Measurements from ENCODE around the gene NAMPT. TPM values are rescaled to one million over a fixed set of nuclear protein-coding genes. Genes with fewer than 3 reads are reported as not detected.

NAMPT gene
- total RNA-seq, 1 experiment from 2014 or later, result 79.1 TPM

DNA sequence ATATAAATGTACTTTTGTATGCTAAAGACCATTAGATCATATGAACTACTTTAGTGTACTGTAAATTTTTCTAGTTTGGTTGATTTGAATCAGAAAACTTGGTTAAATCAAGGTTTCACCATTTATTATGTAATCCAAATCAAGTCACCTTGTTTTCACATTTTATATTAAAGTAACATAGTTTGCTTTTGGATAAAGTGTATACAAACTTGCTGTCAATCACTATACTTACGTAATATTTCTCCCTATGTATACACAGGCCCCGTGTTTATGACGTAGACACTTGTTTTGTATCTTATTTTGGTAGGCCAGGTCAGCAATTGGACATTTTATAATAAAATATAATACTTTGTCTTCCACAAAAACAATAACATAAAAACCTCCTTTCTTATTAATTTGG lies 32.2 kb downstream of the NAMPT start:
- POLR2A ChIA-PET, result no interaction called here
- TF ChIP-seq, protein P1, sequence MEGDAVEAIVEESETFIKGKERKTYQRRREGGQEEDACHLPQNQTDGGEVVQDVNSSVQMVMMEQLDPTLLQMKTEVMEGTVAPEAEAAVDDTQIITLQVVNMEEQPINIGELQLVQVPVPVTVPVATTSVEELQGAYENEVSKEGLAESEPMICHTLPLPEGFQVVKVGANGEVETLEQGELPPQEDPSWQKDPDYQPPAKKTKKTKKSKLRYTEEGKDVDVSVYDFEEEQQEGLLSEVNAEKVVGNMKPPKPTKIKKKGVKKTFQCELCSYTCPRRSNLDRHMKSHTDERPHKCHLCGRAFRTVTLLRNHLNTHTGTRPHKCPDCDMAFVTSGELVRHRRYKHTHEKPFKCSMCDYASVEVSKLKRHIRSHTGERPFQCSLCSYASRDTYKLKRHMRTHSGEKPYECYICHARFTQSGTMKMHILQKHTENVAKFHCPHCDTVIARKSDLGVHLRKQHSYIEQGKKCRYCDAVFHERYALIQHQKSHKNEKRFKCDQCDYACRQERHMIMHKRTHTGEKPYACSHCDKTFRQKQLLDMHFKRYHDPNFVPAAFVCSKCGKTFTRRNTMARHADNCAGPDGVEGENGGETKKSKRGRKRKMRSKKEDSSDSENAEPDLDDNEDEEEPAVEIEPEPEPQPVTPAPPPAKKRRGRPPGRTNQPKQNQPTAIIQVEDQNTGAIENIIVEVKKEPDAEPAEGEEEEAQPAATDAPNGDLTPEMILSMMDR (IDR thresholded peaks at IDR 0.05; ENCODE audit: insufficient read depth in 1 of 2, low read depth in 1 of 2, low read length in 1 of 2, severe bottlenecking in 1 of 2, unreplicated experiment in 1 of 2), result no peak
- DNase-seq, result no peak
- no peaks in the 10 kb centered on the region for H3K4me1 Mint-ChIP-seq (ENCODE audit: low read depth, unreplicated experiment)
- H3K9me3 Mint-ChIP-seq (ENCODE audit: unreplicated experiment), result peaks cover 9% of the 10 kb centered on the region
- peaks cover 44% of the 10 kb centered on the region for H3K36me3 Mint-ChIP-seq (ENCODE audit: insufficient read depth, unreplicated experiment)
- no peak overlapping the region for H3K4me3 ChIP-seq (ENCODE audit: low read depth, low read length)
- intact Hi-C loops (cut with micrococcal nuclease; ENCODE audit: unreplicated experiment), result no loop called here
- no peaks in the 10 kb centered on the region for H3K4me1 ChIP-seq
- no peaks in the 10 kb centered on the region for H3K27me3 ChIP-seq (replicated peaks; ENCODE audit: control insufficient read depth, insufficient read depth, low read length)
- no peaks in the 10 kb centered on the region for H3K9me3 ChIP-seq
- no peaks in the 10 kb centered on the region for H3K27me3 Mint-ChIP-seq (ENCODE audit: insufficient read depth, unreplicated experiment)
- no TSS peak for BruUV-seq (replicated peaks)
- H3K36me3 ChIP-seq (ENCODE audit: control insufficient read depth, insufficient read depth, low read length), result no peaks in the 10 kb centered on the region; the same call in 1 of the 2 replicates
- CTCF ChIA-PET, result no interaction called here
- H3K27ac Mint-ChIP-seq (ENCODE audit: unreplicated experiment), result no peak overlapping the region
- no peak overlapping the region for H3K4me3 Mint-ChIP-seq (ENCODE audit: unreplicated experiment)

DNA sequence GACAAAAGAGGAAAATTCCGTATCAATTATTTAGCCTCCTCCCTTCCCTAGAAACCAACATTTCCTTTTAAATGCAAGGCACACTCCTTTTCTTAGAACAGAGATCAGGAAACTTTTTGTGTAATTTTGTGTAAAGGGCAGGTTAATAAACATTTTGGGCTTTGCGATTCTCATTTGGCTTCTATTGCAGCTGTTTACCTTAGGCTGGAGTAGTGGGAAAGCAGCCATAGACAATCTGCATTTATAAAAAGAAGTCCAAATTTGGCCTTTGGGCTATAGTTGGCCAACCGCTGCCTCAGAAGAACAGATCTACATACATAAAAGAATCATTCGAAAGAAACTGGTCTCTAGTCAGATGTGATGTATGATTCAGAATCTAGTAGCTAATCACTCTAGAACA lies 35.3 kb downstream of the NAMPT start:
- Mint-ChIP-seq H3K36me3 (ENCODE audit: insufficient read depth, unreplicated experiment) (peaks cover 37% of the 10 kb centered on the region), H3K4me3 (ENCODE audit: unreplicated experiment) (no peak overlapping the region)
- CTCF ChIA-PET, result no interaction called here

DNA sequence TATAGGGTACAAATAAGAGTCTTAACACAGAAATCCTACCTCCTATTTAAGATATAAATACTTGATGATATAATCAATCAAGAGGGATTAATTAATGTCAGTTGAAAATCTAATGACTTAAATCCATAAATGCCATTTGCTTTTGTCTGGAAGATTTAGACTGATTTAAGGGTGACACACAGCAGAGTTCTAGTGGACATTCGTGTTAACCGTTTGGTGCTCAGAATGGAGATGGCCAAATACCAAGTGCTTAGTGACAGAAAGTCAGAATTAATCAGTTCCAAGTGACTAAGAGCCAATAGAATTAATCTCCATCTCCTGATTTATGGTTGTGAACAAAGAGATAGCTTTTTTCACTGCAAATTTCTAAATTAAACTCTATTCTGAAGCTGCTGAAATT lies 36.2 kb downstream of the NAMPT start:
- no TSS peak for BruUV-seq (replicated peaks)
- Mint-ChIP-seq H3K4me1 (ENCODE audit: low read depth, unreplicated experiment) (no peaks in the 10 kb centered on the region), H3K27me3 (ENCODE audit: insufficient read depth, unreplicated experiment) (no peaks in the 10 kb centered on the region), H3K4me3 (ENCODE audit: unreplicated experiment) (no peak overlapping the region), H3K27ac (ENCODE audit: unreplicated experiment) (no peak overlapping the region), H3K9me3 (ENCODE audit: unreplicated experiment) (peaks cover 29% of the 10 kb centered on the region), H3K36me3 (ENCODE audit: insufficient read depth, unreplicated experiment) (peaks cover 34% of the 10 kb centered on the region)
- intact Hi-C loops (cut with micrococcal nuclease; ENCODE audit: unreplicated experiment), result loop anchor here (10.0 kb wide), 1 partner anchor 54 kb away; no protein-coding TSS in a partner anchor
- no peaks in the 10 kb centered on the region for H3K4me1 ChIP-seq
- no peaks in the 10 kb centered on the region for H3K27me3 ChIP-seq (replicated peaks; ENCODE audit: control insufficient read depth, insufficient read depth, low read length)
- H3K9me3 ChIP-seq, result no peaks in the 10 kb centered on the region
- H3K36me3 ChIP-seq (ENCODE audit: control insufficient read depth, insufficient read depth, low read length), result no peaks in the 10 kb centered on the region; the same call in 1 of the 2 replicates
- POLR2A ChIA-PET, result no interaction called here
- no peak for DNase-seq
- TF ChIP-seq, protein P1 (IDR thresholded peaks at IDR 0.05; ENCODE audit: insufficient read depth in 1 of 2, low read depth in 1 of 2, low read length in 1 of 2, severe bottlenecking in 1 of 2, unreplicated experiment in 1 of 2), result no peak
- CTCF ChIA-PET, result no interaction called here
- no peak overlapping the region for H3K4me3 ChIP-seq (ENCODE audit: low read depth, low read length)

More for the DNA sequence above, 35.3 kb downstream of the NAMPT start:
- no peaks in the 10 kb centered on the region for H3K27me3 ChIP-seq (replicated peaks; ENCODE audit: control insufficient read depth, insufficient read depth, low read length)
- Mint-ChIP-seq H3K4me1 (ENCODE audit: low read depth, unreplicated experiment) (no peaks in the 10 kb centered on the region), H3K27me3 (ENCODE audit: insufficient read depth, unreplicated experiment) (no peaks in the 10 kb centered on the region), H3K27ac (ENCODE audit: unreplicated experiment) (no peak overlapping the region), H3K9me3 (ENCODE audit: unreplicated experiment) (peaks cover 20% of the 10 kb centered on the region)
- POLR2A ChIA-PET, result no interaction called here
- no peak overlapping the region for H3K4me3 ChIP-seq (ENCODE audit: low read depth, low read length)
- no TSS peak for BruUV-seq (replicated peaks)
- H3K36me3 ChIP-seq (ENCODE audit: control insufficient read depth, insufficient read depth, low read length), result no peaks in the 10 kb centered on the region; the same call in 1 of the 2 replicates
- H3K4me1 ChIP-seq, result no peaks in the 10 kb centered on the region
- intact Hi-C loops (cut with micrococcal nuclease; ENCODE audit: unreplicated experiment), result loop anchor here (10.0 kb wide), 1 partner anchor 55 kb away; no protein-coding TSS in a partner anchor
- TF ChIP-seq, protein P1 (IDR thresholded peaks at IDR 0.05; ENCODE audit: insufficient read depth in 1 of 2, low read depth in 1 of 2, low read length in 1 of 2, severe bottlenecking in 1 of 2, unreplicated experiment in 1 of 2), result no peak
- H3K9me3 ChIP-seq, result no peaks in the 10 kb centered on the region
- no peak for DNase-seq

Measured in Caco-2 (cell line).